Measurements from ENCODE around the gene PRADC1. TPM values are rescaled to one million over a fixed set of nuclear protein-coding genes. Genes with fewer than 3 reads are reported as not detected.
"Not testable (repeated sequence)": the region's sequence is repeated elsewhere in the genome, so short reads cannot be mapped to it uniquely, and the experiment has no call there.

Gene PRADC1
- 20.4 and 23.6 TPM in 2 replicates for total RNA-seq

DNA sequence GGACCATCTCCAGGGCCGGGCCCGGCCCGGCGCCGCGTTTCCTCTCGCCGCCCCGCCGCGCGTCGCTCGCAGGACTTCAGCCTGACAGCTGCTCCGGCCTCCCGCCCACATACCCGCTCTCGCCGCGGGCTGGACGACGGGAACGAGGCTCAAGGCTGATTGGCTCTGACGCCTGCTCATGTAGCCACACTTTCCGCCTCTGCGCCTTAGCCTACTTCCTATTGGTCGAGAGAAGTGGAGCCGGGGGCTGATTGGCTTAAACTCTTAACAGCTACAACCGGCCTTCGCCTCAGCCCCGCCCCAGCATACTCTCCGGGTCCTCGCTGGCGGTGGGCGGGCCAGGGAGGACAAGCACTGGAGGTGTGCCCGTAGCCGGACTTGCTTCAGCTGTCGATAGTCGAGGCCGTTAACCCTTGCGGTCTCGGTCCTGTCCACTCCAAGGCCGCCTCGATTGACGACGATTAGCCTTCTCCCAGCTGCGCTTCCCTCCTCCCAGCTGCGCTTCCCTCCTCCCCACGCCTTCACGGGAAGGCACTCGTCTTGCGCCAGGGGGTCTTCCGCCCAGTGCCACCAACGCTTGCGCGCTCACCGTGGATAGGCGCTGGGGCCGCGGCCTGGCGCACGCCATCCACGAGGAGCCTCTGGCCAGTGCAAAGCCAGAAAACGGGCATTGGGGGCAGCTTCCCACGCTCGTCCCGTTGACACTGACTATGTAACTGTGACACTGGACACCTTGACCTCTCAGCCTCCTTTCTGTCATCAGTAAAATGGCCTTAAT is at the start of gene PRADC1:
Gene PRADC1, minus strand, starts transcription at position 86 of the 778 bp plus-strand sequence. Its CDS starts 79 bp downstream, at position 7.
- DNase-seq (ENCODE audit: low read depth in 2 of 2), result peak; percentile 99 to 100

DNA sequence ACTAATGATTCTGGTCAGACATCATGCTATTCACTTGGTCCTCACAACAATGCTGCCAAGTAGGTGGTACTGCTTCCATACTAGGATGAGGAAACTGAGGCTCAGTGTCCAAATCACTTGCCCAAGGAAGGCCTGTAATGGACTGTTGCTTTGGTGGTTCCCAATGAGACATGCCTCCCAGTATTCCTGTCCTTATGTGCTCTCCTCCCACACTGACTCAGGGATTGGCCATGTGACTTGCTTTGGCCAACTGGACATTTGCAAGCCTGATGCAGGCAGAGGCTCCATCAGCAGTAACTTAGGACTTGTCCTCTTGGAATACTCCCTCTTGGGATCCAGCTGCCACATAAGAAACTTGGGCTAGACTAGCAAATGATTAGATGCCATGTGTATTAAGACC is 48.2 kb upstream of the PRADC1 start:
- DNase-seq (ENCODE audit: low read depth in 2 of 2), result no peak

DNA sequence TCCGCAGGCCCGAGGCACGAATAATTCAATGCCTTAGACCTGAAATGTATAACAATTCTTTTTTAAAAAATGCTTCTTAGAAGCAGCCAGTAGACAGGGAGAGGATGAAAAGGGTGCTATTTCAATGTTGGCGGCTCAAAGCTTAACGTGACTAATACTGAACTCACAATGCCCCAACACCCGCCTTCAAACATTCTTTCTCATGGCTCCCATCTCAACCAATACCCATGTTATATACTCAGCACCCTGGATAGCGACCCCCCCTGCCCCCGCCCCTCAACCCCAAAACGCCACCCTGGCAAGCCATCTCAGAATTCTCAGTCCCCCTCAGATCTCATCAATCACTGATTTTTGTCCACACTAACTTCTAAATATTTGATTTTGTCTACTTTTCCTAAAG is 46.8 kb upstream of the PRADC1 start:
- DNase-seq (ENCODE audit: low read depth in 2 of 2), result no peak

DNA sequence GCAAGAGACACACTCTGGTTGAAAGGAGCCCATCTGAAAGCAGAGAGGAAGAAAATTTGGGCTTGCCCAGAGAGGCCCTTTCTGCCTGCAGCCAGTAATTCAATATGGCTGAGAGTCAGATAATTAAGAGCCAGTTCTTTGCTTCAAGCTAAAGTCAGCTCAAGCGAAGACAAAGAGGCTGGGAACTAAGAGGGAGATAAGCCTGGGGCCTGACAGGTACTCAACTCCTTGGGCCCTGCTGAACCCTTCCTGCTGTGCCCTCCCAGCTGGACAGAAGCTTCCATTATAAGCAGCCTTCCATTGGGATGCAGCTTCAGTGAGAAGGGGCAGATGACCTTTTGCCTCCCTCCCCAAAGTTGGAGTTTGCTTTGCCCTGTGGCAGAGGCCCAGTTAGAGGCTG is 39.2 kb upstream of the PRADC1 start:
- DNase-seq (ENCODE audit: low read depth in 2 of 2), result no peak

DNA sequence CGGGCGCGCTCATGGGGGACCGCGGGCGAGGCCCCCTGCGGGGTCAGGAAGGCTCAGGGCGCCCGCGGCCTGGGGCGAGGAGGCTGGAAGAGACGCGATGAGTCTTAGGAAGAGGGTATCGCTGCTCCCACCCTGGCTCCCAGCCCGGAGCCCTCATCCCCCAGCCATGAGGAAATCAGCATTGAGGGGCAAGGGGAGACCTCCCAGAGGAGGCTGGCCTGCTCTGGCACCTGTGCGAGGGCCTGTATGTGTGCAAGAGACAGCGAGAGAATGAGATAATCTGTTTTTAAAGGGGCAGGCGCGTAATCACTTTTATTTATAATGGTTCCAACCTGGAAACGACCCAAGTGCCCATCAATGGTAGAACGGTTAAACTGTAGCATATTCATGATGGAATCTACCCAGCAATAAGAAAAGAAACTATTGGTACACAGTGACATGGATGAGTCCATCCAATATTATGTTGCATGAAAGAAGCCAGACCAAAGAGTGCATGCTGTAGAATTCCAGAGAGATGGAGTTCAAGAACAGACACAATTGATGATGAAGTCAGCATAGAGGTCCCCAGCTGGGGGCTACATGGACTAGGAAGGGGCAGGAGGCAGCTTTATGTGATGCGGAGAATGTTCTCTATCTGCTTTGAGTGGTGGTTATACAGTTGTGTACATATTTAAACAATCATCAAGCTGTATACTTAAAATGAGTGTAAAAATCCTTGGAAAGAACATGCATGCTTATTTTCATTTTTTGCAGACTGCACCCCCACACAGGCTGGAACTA is 36.8 kb upstream of the PRADC1 start:
- no peak for DNase-seq (ENCODE audit: low read depth in 2 of 2)

DNA sequence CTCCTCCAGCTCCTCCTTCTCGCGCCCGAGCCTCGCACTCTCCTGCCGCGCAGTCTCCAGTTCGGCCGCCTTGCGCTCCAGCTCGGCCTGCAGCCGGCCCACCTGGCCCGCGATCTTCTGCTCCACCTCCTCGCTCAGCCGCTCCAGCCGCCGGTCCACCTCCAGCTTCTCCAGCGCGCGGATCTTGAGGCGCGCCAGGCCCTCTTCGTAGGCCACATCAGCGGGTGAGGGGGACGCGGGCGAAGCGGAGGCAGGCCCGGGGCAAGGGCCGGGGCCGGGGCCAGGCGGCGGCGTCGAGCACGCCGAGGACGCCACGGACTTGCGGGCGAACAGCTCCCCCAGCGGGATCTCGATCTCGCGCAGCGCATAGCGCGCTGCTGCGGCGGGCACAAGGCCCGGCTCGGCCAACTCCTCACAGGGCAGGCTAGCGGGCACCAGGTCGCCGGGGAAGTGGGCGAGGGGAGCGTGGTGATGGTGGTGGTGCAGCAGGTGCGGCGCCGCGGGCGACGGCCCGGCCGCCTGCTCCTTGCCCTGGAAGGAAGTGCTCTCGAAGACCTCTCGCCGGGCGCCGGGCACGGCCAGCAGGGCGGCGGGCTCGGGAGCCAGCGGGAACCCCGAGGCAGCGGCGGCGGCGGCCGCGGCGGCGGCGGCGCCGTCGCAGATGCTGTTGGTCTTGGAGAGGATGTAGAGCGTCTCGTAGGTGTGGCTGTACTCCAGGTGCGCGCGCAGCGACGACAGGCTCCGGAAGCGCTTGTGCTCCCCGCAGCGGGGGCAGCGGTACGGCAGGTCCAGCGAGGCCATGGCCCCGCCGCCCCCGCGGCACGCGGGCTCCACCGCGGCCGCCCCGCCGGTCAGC is 36.0 kb upstream of the PRADC1 start:
- DNase-seq (ENCODE audit: low read depth in 2 of 2), result peak in 1 of 2 donors; percentile 8

DNA sequence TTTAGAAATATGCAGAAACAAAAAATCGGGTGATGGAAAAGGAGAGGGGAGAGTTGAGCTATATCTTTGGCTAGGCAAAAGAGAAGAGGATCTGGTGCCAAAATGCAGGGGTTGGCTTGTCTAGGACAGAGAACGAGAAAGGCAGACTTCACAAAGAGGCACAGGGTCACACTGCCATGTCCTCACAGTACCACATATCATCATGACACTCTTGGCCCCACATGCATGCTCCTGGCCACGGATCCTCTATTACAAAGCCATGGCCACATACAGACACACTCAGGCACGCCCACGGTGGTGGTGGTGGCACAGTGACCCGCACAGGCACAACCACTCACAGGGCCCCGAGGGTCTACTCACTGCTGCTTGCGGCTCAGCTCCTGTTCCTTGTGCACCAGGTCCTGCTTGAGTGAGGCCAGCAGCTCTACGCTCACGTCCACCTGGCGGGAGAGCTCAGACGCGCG is 35.4 kb upstream of the PRADC1 start:
- no peak for DNase-seq (ENCODE audit: low read depth in 2 of 2)

DNA sequence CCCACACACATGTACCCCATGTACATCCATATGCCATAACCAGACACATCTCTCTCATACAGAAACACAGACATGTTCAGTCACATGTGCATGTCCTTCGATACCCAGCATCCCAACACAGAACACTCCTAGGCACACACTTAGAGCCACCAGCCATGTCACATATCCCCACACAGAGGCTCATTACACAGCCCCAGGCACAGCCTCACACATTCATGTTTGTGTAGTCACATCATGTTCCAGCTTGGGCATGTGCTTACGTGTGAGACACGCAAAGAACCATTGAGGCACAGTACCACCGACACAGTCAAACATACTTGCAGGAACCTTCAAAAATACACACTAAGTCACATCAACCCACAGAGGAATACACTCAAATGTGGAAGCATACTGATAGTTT is 34.0 kb upstream of the PRADC1 start:
- no peak for DNase-seq (ENCODE audit: low read depth in 2 of 2)

DNA sequence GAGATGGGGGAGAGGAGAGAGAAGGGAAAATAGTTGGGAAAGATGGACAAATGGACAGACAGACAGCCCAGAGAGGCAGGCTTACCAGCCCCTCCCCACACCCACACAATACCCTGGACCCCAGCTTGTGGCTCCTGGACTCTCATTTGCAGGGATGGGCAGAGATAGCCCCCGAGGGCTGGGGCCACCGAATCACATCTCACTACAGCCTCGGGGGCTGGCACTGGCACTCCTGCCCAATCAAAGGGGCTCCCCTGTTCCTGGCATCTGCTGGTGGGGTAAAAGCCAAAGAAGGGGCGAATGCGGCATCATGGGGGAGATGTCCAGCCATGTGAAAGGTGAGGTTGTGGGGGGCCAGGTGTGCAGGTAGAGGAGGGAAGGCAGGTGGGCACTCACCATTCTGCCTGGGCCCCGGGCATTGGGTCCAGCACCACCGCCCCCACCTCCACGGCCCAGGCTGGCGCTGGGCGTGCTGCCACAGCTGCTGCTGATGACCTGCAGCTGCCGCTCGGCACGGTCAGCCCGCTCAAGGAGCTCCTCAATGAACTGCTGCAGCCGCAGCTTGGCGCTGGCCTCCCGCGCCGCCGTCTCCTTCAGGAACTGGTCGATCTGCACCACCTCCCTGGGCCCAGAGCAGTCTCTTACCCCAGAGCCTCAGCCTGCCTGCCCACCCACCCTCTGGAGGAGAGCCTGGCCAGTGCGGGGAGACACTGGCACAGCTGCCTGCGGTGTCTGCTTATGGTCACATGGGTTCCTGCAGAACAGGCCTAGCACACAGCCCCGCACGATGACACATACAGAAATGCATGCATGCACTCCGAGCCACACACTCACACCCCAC is 33.2 kb upstream of the PRADC1 start:
- no peak for DNase-seq (ENCODE audit: low read depth in 2 of 2)

DNA sequence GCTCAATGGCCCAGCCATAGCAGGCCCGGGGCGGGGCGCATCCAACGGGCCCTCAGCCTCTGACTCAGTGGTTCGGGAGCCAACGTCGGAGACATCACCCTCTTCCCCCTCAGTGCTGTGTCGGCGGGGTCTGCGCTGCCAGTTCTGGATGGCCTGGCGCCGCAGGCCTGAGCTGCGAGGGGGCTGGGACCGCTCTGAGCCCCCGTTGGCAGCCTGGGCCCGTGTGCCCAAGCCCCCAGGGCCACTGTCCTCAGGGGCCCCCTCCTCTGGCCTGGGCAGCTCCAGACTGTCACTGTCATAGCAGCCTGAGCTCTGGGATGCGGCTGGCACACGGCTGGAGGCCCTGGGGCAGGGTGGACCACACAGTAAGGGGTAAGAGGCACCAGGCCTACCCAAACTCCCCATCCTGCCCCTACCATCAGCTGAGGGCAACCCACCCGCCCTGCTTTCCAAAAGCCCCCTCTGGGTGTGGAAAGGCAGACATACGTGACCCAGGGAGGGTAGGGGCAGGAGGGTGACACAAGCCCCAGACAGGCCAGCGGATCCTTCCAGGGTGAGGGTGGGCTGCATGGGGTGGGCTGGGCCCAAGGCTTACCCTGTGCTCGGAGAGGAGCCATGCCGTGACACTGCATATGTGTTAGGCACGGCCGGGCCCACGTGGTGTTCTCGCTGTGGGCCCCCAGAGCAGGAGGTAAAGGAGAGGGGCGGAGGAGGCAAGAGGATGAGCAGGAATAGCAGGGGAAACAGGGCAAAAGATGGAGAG is 32.4 kb upstream of the PRADC1 start:
- no peak for DNase-seq (ENCODE audit: low read depth in 2 of 2)

DNA sequence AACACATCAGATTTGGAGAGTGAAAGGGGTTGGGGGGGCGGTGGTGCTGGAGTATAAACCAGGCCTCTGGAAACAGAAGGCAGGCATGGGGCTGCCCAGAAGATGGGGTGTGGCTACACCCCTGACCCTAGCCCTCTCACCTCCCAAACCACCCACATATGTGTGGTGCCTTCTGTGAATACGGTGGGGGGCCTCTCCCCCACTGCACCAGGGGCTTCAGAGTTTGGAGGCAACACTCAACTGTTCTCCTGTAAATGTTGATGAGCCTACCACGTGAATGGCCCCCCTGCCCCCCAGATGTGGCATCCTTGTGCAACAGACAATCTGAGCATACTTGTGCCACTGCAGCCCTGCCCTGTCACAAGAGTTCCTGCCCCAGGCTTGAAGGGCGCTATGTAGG is 31.7 kb upstream of the PRADC1 start:
- no peak for DNase-seq (ENCODE audit: low read depth in 2 of 2)

DNA sequence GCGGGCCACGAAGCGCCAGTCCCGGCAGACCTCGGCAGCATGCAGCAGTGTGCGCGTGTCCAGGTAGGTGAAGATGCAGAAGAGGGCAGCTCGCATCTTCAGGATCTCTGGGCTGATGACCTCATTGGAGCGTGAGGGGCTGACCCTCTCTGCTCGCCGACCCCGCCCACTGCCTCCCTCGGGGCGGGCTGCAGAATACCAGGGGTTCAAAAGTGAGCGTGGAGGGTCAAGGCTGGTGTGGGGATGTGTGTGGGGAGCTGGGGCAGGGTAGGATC is 31.2 kb upstream of the PRADC1 start:
- no peak for DNase-seq (ENCODE audit: low read depth in 2 of 2)

DNA sequence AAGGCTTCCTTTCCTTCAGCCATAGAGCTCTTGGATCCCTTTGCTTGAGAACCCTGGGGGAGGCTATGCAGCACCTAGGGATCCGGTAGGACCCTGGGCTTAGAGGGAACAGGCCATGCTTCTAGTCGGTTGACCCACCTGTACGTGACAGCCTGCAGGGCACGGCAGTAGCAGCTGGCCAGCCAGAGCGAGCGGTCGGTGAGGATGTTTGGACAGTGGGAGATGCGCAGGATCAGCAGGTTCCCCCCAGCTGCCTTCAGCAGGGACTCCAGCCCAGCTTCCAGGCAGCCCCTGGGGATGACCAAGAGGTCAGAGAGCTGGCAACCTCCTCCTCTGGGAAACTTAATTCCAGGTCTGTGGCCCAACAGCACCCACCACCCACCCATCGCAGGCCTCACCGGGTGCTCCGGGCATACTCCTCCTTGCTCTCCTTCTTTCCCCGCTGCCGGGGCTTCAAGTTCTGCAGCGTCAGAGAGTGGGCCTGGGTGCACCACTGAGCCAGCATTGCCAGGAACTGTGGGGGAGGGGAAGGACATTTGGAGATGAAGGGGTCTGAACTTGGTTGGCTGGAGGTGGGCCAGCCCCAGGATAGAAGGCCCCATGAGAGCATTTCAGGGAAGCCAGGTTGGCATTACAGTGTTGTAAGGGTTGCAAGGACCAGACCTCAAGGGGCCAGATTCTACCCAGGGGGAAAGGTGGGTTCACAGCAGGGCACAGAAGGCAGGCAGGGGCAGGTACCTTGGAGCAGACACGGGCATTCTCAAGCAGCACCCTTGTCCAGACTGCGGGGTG is 30.7 kb upstream of the PRADC1 start:
- DNase-seq (ENCODE audit: low read depth in 2 of 2), result no peak

DNA sequence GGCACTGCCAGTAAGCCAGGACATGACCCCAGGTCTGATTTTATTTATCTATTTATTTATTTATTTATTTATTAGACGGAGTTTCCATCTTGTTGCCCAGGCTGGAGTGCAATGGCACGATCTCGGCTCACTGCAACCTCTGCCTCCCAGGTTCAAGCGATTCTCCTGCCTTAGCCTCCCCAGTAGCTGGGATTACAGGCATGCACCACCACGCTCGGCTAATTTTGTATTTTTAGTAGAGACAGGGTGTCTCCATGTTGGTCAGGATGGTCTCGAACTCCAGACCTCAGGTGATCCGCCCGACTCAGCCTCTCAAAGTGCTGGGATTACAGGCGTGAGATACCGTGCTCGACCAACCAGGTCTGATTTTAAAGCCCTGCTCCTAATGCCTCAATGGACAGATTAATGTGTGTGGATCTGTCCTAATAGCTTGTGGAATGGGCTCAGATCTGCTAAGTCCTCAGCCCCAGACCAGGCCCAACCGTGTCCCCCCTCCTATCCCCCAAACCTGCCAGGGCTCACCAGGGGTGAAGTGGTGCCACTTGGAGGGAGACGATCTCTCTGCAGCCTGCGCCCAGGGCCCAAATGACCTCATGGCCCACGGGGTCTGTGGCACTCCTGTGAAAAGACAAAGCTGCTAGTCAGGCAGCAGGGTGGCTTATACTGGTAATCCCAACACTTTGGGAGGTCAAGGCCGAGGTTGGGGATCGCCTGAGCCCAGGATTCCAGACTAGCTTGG is 29.8 kb upstream of the PRADC1 start:
- not testable (repeated sequence) for DNase-seq (ENCODE audit: low read depth in 2 of 2)

DNA sequence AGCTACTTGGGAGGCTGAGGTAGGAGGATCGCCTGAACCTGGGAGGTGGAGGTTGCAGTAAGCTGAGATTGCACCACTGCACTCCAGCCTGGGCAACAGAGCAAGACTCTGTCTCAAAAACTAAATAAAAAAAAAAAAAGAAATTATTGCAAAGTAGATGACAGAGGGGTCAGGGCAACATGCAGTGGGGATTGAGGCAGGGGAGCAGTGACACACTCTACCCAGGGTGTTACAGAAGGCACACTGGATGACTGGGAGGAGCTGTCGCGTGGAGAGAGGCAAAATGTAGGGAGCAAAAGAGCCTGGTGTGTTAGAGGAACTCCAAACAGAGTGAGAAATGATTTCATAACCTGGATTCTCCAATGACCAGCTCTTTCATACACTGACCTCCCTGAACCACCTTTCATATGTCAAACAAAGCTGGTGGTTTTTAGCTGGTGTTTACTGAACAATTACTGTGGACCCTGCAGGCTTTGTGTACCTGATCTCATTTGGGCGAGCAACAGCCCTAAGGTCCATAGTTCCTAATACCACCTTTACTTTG is 29.1 kb upstream of the PRADC1 start:
- DNase-seq (ENCODE audit: low read depth in 2 of 2), result no peak

DNA sequence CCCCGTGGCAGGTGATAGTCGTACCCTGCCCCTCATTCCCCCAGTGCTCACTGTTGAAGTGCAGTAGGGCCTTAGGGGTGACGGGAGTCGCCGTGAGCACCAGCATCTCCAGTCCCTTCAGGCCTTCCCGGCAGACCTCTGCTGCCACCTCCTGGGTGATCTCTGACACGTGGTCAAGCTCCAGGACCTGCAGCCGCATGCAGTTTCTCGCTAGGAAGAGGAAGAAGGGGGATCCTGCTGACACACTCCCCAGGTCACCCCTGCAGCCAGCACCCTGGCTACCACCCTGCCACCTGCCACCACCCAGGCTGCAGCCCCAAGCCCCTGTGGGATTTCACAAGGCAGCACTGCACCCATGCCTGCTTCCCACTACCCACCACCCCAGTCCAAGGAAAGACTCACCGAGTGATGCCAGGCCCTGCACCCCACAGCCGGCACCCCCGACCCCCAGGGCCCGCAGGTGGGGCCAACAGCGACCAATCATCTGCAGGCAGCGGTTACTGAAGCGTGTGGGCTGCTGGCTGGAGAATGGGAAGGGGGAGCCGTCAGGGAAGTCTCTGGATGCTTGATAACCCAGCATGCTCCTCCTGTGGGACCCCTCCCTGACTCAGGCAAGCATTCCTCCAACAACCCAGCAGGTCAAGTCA is 27.4 kb upstream of the PRADC1 start:
- peak; percentile 12 to 57 for DNase-seq (ENCODE audit: low read depth in 2 of 2)

DNA sequence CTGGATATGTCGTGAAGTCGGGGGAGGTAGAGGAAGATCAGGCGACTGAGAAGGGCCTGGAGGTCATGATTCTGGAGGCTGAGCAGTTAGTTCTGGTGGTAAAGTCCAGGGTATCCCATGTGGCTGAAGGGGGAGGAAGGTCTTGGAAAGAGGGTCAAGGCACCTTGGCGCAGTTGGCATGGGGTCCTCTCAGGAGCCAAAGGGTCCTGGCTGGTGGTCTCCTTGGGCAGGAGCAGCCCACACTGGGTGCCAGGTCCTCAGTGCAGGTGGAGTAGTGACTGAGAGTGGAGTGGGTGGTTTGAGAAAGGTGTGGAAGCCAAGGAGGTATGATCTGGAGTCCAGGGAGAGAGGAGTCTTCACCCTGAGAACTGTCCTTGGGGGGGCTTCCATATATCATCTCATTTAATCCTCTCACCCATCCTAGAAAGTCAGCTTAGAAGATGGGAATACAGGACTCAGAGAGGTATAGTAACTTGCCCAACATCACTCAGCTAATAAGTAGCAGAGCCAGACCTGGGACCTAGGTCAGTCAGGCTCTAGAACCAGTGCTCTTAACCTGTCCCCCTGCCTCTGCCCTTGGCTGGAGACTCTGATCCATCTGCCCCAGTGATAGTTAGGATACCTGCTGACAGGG is 26.8 kb upstream of the PRADC1 start:
- no peak for DNase-seq (ENCODE audit: low read depth in 2 of 2)

DNA sequence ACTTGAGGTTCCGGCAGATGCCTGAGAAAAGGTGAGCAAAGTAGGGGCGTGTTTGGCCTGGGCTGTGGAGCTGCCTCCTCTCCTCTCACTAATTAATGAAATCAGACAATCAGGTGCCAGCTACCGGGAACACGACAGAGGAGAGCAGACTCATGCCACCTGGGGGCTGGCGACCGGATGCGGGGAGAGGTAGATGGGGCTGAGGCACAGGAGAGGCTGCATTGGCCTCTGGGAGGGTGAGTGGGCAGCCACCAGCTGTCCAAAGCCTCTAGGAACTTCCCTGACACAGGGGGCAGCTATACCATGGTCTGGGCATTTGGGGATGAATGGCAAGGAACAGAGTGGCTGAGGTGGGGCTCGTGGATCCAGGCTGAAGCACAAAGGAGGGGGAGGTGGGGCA is 26.2 kb upstream of the PRADC1 start:
- no peak for DNase-seq (ENCODE audit: low read depth in 2 of 2)

All from dermis microvascular lymphatic vessel endothelial cell (primary cell).